Measurements from ENCODE around the gene MICAL2.

Gene MICAL2

GRCh38 chr11:12253843-12254281 is 143.5 kb downstream of the MICAL2 start:
- no peak for DNase-seq

GRCh38 chr11:12258451-12258850 is 148.1 kb downstream of the MICAL2 start:
- no peak for DNase-seq

GRCh38 chr11:12259956-12260355 is 149.6 kb downstream of the MICAL2 start:
- DNase-seq: no peak

- no peak for DNase-seq
Measured at GRCh38 chr11:12260731-12261521, 150.5 kb downstream of the MICAL2 start.

GRCh38 chr11:12261551-12261950 is 151.2 kb downstream of the MICAL2 start:
- no peak for DNase-seq

- no peak for DNase-seq
Measured at GRCh38 chr11:12263141-12263693, 152.8 kb downstream of the MICAL2 start.

GRCh38 chr11:12264361-12264760 is 154.0 kb downstream of the MICAL2 start:
- DNase-seq: no peak

- DNase-seq: no peak
Measured at GRCh38 chr11:12266132-12266531, 155.7 kb downstream of the MICAL2 start.

DNA sequence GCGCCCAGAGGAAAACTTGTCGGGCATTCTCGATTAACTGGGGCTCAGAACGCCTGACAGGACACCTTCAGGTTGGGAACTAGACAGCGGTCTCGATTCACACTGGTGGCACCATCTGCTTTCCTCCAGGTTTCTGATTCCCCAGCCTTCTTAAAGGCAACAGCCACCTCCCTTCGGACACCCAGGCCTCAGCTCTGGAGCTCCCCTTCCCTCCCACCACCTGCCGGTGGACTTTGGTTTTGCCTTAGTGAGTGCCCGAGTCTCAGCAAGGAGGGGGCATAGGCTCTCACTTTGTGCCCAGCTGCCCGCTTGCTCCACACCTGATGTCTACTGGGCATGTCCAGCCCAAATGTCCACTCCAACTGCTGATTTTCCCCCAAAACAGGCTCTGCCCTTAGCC is 156.6 kb downstream of the MICAL2 start:
- no peak for DNase-seq

DNA sequence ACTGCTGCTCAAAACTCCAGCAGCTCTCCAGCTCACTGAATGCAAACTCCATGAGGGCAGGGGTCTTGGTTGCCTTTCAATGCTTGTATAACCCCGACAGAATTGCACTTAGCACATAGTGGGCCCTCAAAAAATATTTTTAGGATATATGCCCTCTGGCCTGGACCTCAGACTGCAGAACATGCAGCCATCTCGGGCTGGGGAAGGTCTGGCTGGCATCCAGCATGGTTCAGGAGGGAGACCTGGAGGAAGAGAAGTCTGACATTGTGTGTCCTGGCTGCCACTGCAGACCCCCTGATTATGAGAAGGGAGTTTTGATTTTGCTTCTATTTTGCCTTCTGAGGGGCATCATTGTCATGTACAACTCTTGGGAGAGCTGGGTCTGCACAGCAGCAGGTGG is 157.5 kb downstream of the MICAL2 start:
- no peak for DNase-seq

- no peak for DNase-seq
Measured at GRCh38 chr11:12269104-12269441, 158.7 kb downstream of the MICAL2 start.

GRCh38 chr11:12269446-12270214 is 159.2 kb downstream of the MICAL2 start:
- no peak for DNase-seq

DNA sequence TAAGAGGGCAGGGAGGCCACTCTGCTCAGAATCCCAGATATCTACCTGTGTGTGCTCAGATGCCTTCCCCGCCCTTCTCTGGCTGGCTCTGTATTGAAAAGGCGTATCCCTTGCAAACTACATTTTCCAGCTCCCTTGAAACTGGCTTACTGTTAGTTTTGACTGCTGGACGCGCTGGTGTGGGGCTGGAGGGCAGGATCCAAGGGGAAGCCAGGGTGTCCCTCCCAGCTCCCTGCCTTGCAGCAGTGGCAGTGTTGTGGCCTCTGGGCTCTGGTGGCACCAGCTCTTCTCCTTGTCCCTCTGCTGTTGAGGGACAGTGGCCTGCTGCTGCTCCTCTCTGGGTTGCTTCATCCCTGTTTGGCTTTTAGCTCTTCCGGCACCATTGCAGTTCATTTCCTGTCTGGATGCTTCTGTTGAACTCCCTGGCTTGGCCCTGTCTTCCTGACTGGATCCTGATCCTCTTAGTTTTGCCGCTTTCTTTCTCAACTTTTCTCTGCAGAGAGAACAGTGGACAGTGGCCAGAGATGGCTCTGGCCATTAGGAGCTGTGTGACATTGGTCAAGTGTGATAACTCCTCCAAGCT is 159.9 kb downstream of the MICAL2 start:
- no peak for DNase-seq

DNA sequence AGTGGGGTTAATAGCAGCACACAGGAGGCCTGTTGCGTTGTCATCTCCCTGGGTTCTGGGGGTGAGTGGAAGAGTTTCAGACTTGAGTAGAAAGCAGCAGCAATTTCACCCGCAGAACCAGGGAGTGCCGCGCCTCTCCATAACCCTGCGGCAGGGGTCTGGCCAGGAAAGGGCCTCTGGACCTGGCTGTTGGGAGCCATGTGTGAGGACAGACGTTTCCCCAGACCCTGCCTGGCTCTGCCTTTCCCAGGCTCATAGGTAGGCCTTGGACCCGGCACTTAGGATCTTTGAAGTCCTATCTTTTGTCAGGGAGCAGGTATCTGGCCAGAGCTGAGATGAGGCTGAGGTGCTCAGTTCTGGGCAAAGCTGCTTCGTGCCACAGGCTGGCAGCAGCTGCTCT is 160.4 kb downstream of the MICAL2 start:
- no peak for DNase-seq

DNA sequence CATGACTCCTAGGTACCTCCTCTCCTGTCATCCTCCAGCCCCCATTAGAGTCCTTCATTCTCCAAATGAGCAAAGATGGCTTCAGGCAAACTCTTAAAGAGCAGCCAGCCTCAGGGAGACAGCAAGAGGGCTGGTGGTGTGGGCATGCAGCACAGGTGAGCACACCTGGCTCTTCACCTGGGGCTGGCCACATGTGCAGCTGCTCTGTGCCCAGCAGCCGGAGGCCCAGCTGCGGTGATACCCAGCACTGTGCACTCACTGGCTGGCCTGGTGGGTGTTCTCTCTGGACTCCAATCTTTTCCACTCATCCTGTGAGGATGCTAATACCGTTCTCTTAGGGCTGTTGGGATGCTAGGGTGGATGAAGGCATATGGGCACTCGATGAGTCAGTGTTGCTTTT is 160.9 kb downstream of the MICAL2 start:
- DNase-seq: no peak

DNA sequence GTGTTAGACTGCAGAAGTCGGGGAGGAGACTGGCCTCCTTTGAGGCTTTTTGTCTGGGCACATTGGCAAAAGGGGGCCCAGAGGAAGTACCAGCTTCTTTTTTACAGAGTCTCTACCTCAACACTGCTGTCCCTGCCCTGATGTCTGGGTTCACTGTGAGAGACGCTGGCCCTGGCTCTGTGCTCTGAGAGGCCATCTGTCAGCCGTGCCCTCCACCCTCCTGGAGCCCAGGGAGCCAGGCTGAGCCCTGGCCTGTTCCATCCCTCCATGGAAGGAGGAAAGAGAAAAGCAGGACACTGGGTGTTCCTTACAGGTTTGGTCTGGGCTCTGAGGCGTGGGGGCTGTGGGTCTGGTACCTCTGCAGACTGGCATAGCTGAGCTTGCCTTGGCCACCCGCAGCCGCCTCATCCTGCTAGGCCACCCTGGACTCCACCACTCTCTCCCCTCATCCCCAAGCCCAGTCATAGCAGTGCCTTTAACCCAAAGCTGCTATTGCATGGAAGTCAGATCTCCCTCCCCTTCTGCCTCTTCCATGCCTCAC is 161.5 kb downstream of the MICAL2 start:
- no peak for DNase-seq

- no peak for DNase-seq
Measured at GRCh38 chr11:12272821-12273617, 162.6 kb downstream of the MICAL2 start.

- no peak for DNase-seq
Measured at GRCh38 chr11:12273618-12273995, 163.2 kb downstream of the MICAL2 start.

DNA sequence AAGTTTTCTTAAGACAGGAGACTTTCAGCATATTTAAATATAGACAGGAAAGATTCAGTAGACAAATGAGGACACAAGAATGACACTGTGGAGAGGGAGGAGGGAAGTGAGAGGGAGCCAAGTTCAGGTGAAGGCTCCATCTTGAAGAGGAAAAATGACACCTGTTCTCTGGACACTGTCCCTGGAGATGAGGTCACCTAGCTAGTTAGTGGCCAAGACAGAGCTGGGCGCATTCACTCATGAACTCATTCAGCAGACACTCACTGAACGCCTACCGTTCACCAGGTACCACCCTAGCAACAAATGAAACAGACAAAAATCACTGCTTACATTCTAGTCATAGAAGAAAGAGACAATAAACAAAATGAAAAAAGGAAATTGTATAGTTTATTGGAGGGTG is 163.7 kb downstream of the MICAL2 start:
- DNase-seq: no peak

GRCh38 chr11:12274558-12275197 is 164.3 kb downstream of the MICAL2 start:
- DNase-seq: no peak

GRCh38 chr11:12275818-12276217 is 165.4 kb downstream of the MICAL2 start:
- DNase-seq: no peak

- no peak for DNase-seq
Measured at GRCh38 chr11:12276356-12276755, 166.0 kb downstream of the MICAL2 start.

All from KG1 (cell line).